Aorta (tissue), 5 donors: ENCODE results near the gene SLC16A8. TPM values are rescaled to one million over a fixed set of nuclear protein-coding genes. Genes with fewer than 3 reads are reported as not detected.
"Not testable (repeated sequence)": the region's sequence is repeated elsewhere in the genome, so short reads cannot be mapped to it uniquely, and the experiment has no call there.

ENCODE experiments used
- ATAC-seq: fragments of 200-7000 bp; cut with Tn5 transposase; one replicate; pipeline ENCODE4 v1.9.1; 2022; ENCODE audit warnings: moderate library complexity; ENCODE audit not compliant: low FRiP score
- DNase-seq, 2 donors: peaks; one replicate each; pipeline ENCODE4 v3.0.0-alpha.2; 2020
- H3K27ac ChIP-seq, 2 donors: one replicate each; pipeline ENCODE4 v1.5.1; 2013; ENCODE audit warnings: low read length in 2 of 2, mild to moderate bottlenecking in 2 of 2, moderate library complexity in 2 of 2, control low read depth in 1 of 2, inconsistent platforms in 1 of 2, low read depth in 1 of 2
- H3K27me3 ChIP-seq, 2 donors: one replicate each; pipeline ENCODE4 v1.6.1; 2013; ENCODE audit warnings: control low read depth in 1 of 2, low read length in 1 of 2, mild to moderate bottlenecking in 1 of 2, moderate library complexity in 1 of 2; ENCODE audit not compliant: insufficient read depth in 2 of 2, control insufficient read depth in 1 of 2
- H3K36me3 ChIP-seq, 2 donors: one replicate each; pipeline ENCODE4 v1.6.1; 2013; ENCODE audit warnings: control low read depth in 1 of 2, low read length in 1 of 2, mild to moderate bottlenecking in 1 of 2; ENCODE audit not compliant: insufficient read depth in 2 of 2, control insufficient read depth in 1 of 2
- H3K4me1 ChIP-seq, 2 donors: one replicate each; pipeline ENCODE4 v1.6.1; 2013; ENCODE audit warnings: low read length in 2 of 2, control low read depth in 1 of 2, mild to moderate bottlenecking in 1 of 2, moderate library complexity in 1 of 2; ENCODE audit not compliant: insufficient read depth in 2 of 2, control insufficient read depth in 1 of 2
- H3K4me3 ChIP-seq, 2 donors: one replicate each; pipeline ENCODE4 v1.5.1; 2013; ENCODE audit warnings: low read length in 2 of 2, control low read depth in 1 of 2, mild to moderate bottlenecking in 1 of 2
- H3K9me3 ChIP-seq: one replicate; pipeline ENCODE4 v1.6.1; 2013; ENCODE audit warnings: mild to moderate bottlenecking, low read length; ENCODE audit not compliant: control insufficient read depth
- WGBS, 2 donors: extraction: QIAGEN DNeasy Blood & Tissue Kit; methylation state at CpG; one replicate each; pipeline ENCODE4 v1.1.7; 2013; 5-methylcytosine and 5-hydroxymethylcytosine counted together
- intact Hi-C, 2 donors: fragments of 100-400 bp; cut with DNase I; formaldehyde crosslinking; loops; one replicate each; pipeline versions ENCODE4 v1.14.2 to v1.15.0; 2022
- polyA plus RNA-seq, 2 donors: library from polyadenylated mRNA; stranded (reverse); fragments of 200-250 nt; gene quantifications; one replicate each; pipeline ENCODE4 v1.2.3, GENCODE V29; 2013
- total RNA-seq, 2 donors: library from RNA; stranded (reverse); fragmentation: NEBNext Ultra II Directional; extraction: Animal tissue kit (Norgen Biotek cat#: 25700); gene quantifications; one replicate each; pipeline ENCODE4 v1.2.1, GENCODE V29; 2021
- donor health status: healthy with polysubstance abuse.
- donor health status: Bipolar disorder and iron deficiency.
- donor health status: DM: no; HTN: no; CAD: no.
- donor health status: DM: no; HTN: no; CAD: no.
- donor health status: DM: yes; HTN: yes; CAD: no.

Gene SLC16A8
- total and polyA plus RNA-seq, 4 donors = 0.25 to 0.81 (median 0.72) TPM; not detected in 1

DNA sequence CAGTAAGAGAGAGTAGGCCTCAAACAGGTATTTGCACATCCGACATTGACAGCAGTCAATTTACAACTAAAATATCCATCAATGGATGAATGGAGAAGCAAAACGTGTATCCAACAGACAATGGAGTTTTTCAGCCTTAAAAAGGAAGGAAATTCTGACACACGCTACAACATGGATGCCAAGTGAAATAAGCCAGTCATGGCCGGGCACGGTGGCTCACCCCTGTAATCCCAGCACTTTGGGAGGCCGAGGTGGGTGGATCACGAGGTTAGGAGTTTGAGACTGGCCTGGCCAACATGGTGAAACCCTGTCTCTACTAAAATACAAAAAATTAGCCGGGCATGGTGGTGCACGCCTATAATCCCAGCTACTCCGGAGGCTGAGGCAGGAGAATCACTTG lies 33.6 kb upstream of the SLC16A8 start:
- H3K4me3 ChIP-seq, H3K27me3 ChIP-seq, ATAC-seq, H3K36me3 ChIP-seq, H3K27ac ChIP-seq, H3K4me1 ChIP-seq, H3K9me3 ChIP-seq: not testable (repeated sequence)
- intact Hi-C loops = loop anchor here in 1 of 2 donors (5.0 kb wide), 1 partner anchor 235 kb away; no protein-coding TSS in a partner anchor
- 89 to 91% methylated on average over 10 of the region's 10 CpGs for WGBS, 2 donors
- DNase-seq = peak; percentile 15 to 33

DNA sequence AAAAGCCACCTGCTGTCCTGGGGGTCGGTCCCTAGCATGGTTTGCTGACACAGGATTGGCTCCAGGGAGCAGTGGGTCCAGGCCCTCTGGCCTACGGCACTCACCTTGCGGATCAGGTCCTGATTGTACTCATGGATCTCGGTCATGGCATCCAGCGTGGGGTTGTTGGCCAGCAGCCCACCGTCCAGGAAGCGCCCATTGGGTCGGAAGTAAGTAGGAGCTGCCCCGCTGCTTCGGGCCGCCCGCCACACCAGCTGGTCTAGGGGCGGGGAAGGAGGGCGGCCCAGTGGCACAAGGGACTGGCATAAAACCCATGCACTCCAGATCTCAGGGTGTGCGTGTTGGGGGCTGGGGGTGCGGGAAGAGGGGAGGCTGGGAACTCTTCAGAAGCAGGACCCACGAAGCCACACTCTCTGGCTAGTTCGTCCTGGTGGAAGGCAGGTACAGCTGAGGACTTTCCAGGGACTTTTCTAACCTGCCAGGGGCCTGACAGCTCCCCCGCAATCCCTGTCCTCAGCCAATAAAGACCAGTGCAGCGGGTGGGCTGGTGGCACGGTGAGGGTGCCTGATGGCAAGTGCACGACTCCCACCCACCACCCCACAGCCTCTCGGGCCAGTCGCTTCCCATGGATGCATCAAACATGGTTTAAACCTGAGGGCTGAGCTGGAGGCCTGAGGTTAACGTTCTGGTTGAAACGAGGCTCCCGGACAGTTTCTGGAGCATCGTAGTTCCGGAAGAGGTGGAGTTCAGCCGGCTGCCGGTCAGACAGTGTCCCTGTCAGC lies 31.6 kb upstream of the SLC16A8 start:
- DNase-seq (peak; percentile 35 to 77), ATAC-seq (no peak)
- H3K9me3 ChIP-seq = no peaks in the 10 kb centered on the region
- H3K36me3 ChIP-seq = no peaks in the 10 kb centered on the region
- no peak overlapping the region for H3K4me3 ChIP-seq
- no peak overlapping the region for H3K27ac ChIP-seq
- 96 to 97% methylated on average over 31 of the region's 31 CpGs for WGBS, 2 donors
- no peaks in the 10 kb centered on the region for H3K27me3 ChIP-seq
- intact Hi-C loops = loop anchor here (1.0 to 5.0 kb wide), 2 partner anchors 237 to 238 kb away; no protein-coding TSS in a partner anchor
- H3K4me1 ChIP-seq = no peaks in the 10 kb centered on the region

DNA sequence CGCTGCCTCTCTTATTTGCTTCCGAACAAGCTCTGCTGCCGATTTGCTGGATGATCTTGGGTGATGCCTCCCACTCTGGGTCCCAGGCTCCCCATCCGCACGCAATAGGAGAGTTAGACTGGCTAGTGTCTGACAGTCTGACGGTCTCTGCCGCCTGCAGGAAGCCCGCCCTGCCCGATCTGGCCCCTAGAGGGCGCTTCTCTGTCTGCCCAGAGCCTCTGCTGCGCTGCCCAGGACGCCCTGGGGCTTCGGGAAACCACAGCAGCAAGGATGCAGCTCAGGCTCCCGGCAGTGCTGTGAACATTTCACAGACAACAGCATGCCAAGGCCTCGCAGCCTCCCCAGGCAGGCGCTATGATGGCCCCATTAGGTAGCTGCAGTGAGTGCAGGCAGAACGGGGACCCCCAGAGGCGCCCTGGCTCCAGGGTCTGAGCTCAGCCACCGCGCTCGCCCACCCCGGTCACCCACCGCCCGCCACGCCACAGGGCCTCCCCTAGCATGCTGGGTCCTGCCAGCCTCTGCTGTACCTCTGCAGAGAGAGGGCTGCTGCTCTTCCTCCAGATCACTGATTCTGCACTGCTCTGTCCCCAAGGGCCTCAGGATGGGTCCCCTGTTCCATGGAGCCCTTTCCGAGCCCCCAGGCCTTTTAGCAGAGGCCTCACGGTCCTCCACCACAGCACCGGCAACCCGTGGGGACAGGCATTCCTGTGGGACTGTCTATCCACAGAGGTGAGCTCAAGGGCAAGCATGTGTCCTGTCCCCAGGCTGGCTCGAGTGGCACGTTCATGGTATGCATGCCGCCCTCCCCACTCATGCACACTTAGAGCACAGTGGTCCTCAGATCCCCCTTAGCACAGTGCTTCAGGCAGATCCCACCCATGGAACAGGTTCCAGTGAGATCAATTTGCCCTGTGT lies 30.8 kb upstream of the SLC16A8 start:
- Histone ChIP-seq H3K4me1 (no peaks in the 10 kb centered on the region), H3K27ac (no peak overlapping the region), H3K9me3 (no peaks in the 10 kb centered on the region), H3K27me3 (no peaks in the 10 kb centered on the region), H3K4me3 (no peak overlapping the region), H3K36me3 (no peaks in the 10 kb centered on the region)
- DNase-seq (peak; percentile 91 to 96), ATAC-seq (peak; percentile 85)
- 45 to 51% methylated on average over 31 to 32 of the region's 32 CpGs for WGBS, 2 donors
- intact Hi-C loops = loop anchor here (1.0 to 5.0 kb wide), 3 partner anchors 68 to 239 kb away; partner anchors contain the start of gene PLA2G6 (in 1 of the 2)

- 94 to 95% methylated on average over 20 to 22 of the region's 22 CpGs for WGBS, 2 donors
- ATAC-seq (no peak), DNase-seq (peak in 1 of 2 donors; percentile 71)
- Histone ChIP-seq H3K27ac (no peak overlapping the region), H3K4me3 (no peak overlapping the region), H3K36me3 (no peaks in the 10 kb centered on the region), H3K9me3 (no peaks in the 10 kb centered on the region), H3K4me1 (no peaks in the 10 kb centered on the region), H3K27me3 (no peaks in the 10 kb centered on the region)
- intact Hi-C loops = loop anchor here in 1 of 2 donors (5.0 kb wide), 1 partner anchor 70 kb away; the partner anchor contains the start of gene PLA2G6
Observed at GRCh38 chr22:38112381-38112780, 28.4 kb upstream of the SLC16A8 start.

- Histone ChIP-seq H3K9me3 (no peaks in the 10 kb centered on the region), H3K27ac (no peak overlapping the region), H3K27me3 (no peaks in the 10 kb centered on the region), H3K36me3 (no peaks in the 10 kb centered on the region), H3K4me3 (no peak overlapping the region), H3K4me1 (no peaks in the 10 kb centered on the region)
- no peak for ATAC-seq
- 62 to 69% methylated on average over 11 of the region's 11 CpGs for WGBS, 2 donors
- peak in 1 of 2 donors; percentile 72 for DNase-seq
- intact Hi-C loops = loop anchor here in 1 of 2 donors (5.0 kb wide), 1 partner anchor 70 kb away; the partner anchor contains the start of gene PLA2G6
Observed at GRCh38 chr22:38111925-38112355, 28.0 kb upstream of the SLC16A8 start.

GRCh38 chr22:38110863-38111852 lies 27.2 kb upstream of the SLC16A8 start:
- Histone ChIP-seq H3K36me3 (no peaks in the 10 kb centered on the region), H3K4me1 (no peaks in the 10 kb centered on the region), H3K9me3 (no peaks in the 10 kb centered on the region), H3K4me3 (no peak overlapping the region), H3K27ac (no peak overlapping the region), H3K27me3 (no peaks in the 10 kb centered on the region)
- DNase-seq (peak in 1 of 2 donors; percentile 75), ATAC-seq (no peak)
- intact Hi-C loops = loop anchor here in 1 of 2 donors (5.0 kb wide), 1 partner anchor 71 kb away; the partner anchor contains the start of gene PLA2G6
- 87 to 90% methylated on average over 30 of the region's 30 CpGs for WGBS, 2 donors

GRCh38 chr22:38110008-38110862 lies 26.3 kb upstream of the SLC16A8 start, which contains the start of gene BAIAP2L2:
Gene BAIAP2L2, minus strand, starts transcription at chr22:38110684. Its CDS starts 159 bp downstream, at chr22:38110525.
- DNase-seq (peak in 1 of 2 donors; percentile 71), ATAC-seq (no peak)
- no peaks in the 10 kb centered on the region for H3K9me3 ChIP-seq
- H3K4me3 ChIP-seq = no peak within 1 kb of the TSS
- H3K4me1 ChIP-seq = no peaks in the 10 kb centered on the region
- WGBS, 2 donors = 83 to 90% methylated on average over 19 of the region's 19 CpGs
- H3K36me3 ChIP-seq = no peaks in the 10 kb centered on the region
- H3K27ac ChIP-seq = no peak within 1 kb of the TSS
- no peaks in the 10 kb centered on the region for H3K27me3 ChIP-seq
- intact Hi-C loops = loop anchor here in 1 of 2 donors (5.0 kb wide), 1 partner anchor 72 kb away; the partner anchor contains the start of gene PLA2G6
